Kidney (tissue), 14 donors: ENCODE results near the gene HSBP1L1. TPM values are rescaled to one million over a fixed set of nuclear protein-coding genes. Genes with fewer than 3 reads are reported as not detected.

ENCODE experiments used
- DNase-seq, 5 donors: peaks; one replicate each; pipeline ENCODE4 v3.0.0-alpha.2; 2013 to 2020
- FAIRE-seq: peaks from 2 replicates; lab custom pipeline; 2012; peaks lifted over from hg19 to GRCh38; lab: Jason Lieb, UNC
- H3K27ac ChIP-seq, 2 donors: one replicate each; pipeline ENCODE4 v1.7.0; 2013; ENCODE audit warnings: low read depth in 2 of 2, low read length in 2 of 2, inconsistent platforms in 1 of 2
- H3K27me3 ChIP-seq: one replicate; pipeline ENCODE4 v1.7.1; 2013; ENCODE audit warnings: low read length, inconsistent platforms; ENCODE audit not compliant: control insufficient read depth, insufficient read depth
- H3K36me3 ChIP-seq, 3 donors: one replicate each; pipeline versions ENCODE4 v1.7.0 to v1.7.1; 2013; ENCODE audit warnings: low read length in 3 of 3, control low read depth in 1 of 3, inconsistent platforms in 1 of 3; ENCODE audit not compliant: insufficient read depth in 3 of 3, control insufficient read depth in 2 of 3
- H3K4me1 ChIP-seq, 3 donors: one replicate each; pipeline versions ENCODE4 v1.7.0 to v1.7.1; 2013; ENCODE audit warnings: low read length in 3 of 3, inconsistent platforms in 1 of 3, low read depth in 1 of 3; ENCODE audit not compliant: control insufficient read depth in 2 of 3, insufficient read depth in 2 of 3
- H3K4me3 ChIP-seq, 3 donors: one replicate each; pipeline versions ENCODE4 v1.7.0 to v1.8.1; 2013; ENCODE audit warnings: low read length in 3 of 3, control low read depth in 1 of 3, inconsistent platforms in 1 of 3
- H3K9ac ChIP-seq, 3 donors: one replicate each; pipeline versions ENCODE4 v1.7.0 to v1.7.1; 2013; ENCODE audit warnings: low read length in 3 of 3, control low read depth in 1 of 3, inconsistent platforms in 1 of 3
- H3K9me3 ChIP-seq, 3 donors: one replicate each; pipeline versions ENCODE4 v1.7.0 to v1.7.1; 2013; ENCODE audit warnings: low read length in 3 of 3, control low read depth in 1 of 3, inconsistent platforms in 1 of 3; ENCODE audit not compliant: control insufficient read depth in 2 of 3, insufficient read depth in 1 of 3
- CTCF ChIP-seq: IDR thresholded peaks from 3 replicates; pipeline ENCODE4 v1.5.1; 2012; ENCODE audit warnings: mild to moderate bottlenecking, moderate library complexity, borderline replicate concordance; ENCODE audit not compliant: insufficient read depth; ENCODE audit errors: extremely low read depth
- intact Hi-C: fragments of 100-400 bp; cut with DNase I; formaldehyde crosslinking; loops from one replicate; pipeline ENCODE4 v1.11.1; 2022
- polyA plus RNA-seq: library from polyadenylated mRNA; stranded (reverse); fragments of 350-450 nt; fragmentation: Illumina TruSeq; extraction: RNeasy Lipid Tissue Mini Kit (QIAGEN cat#74804); gene quantifications from one replicate; pipeline ENCODE4 v1.2.3, GENCODE V29; 2014; ENCODE audit warnings: low read depth, low replicate concordance; ENCODE audit not compliant: insufficient read depth
- total RNA-seq: library from RNA; stranded (reverse); fragmentation: NEBNext Ultra II Directional; extraction: Animal tissue kit (Norgen Biotek cat#: 25700); gene quantifications from one replicate; pipeline ENCODE4 v1.2.1, GENCODE V29; 2021
- donor health status: control.
- donor health status: control.
- donor health status: control.
- donor health status: control.
- donor health status: control.
- donor health status: DM: yes; HTN: yes; CAD: no.
- donor health status: Normal renal cell carcinoma (clear cell type).

The HSBP1L1 gene
- total and polyA plus RNA-seq, 2 donors from 2014 or later = 26.0 to 43.6 TPM

- no peak overlapping the region for H3K4me3 ChIP-seq
- H3K9ac ChIP-seq = no peak overlapping the region
- TF ChIP-seq CTCF = no peak
- H3K36me3 ChIP-seq = peaks cover 0 to 9% (median 0%) of the 10 kb centered on the region in 3 donors
- intact Hi-C loops = no loop called here
- FAIRE-seq (no peak), DNase-seq (peak in 1 of 5 donors; percentile 48)
- no peaks in the 10 kb centered on the region for H3K27me3 ChIP-seq
- H3K27ac ChIP-seq = no peak overlapping the region
- no peaks in the 10 kb centered on the region for H3K9me3 ChIP-seq
- peaks cover 0 to 22% (median 18%) of the 10 kb centered on the region in 3 donors for H3K4me1 ChIP-seq
Measured at GRCh38 chr18:79952996-79953559, 11.4 kb upstream of the HSBP1L1 start.

GRCh38 chr18:79953971-79954651 lies 10.3 kb upstream of the HSBP1L1 start:
- Histone ChIP-seq H3K9me3 (no peaks in the 10 kb centered on the region), H3K27me3 (no peaks in the 10 kb centered on the region), H3K4me1 (peaks cover 0 to 12% (median 11%) of the 10 kb centered on the region in 3 donors), H3K36me3 (peaks cover 0 to under 1% (median 0%) of the 10 kb centered on the region in 3 donors), H3K9ac (no peak overlapping the region), H3K27ac (no peak overlapping the region), H3K4me3 (no peak overlapping the region)
- intact Hi-C loops = no loop called here
- peak in 1 of 5 donors; percentile 34 for DNase-seq
- TF ChIP-seq CTCF = no peak
- no peak for FAIRE-seq

GRCh38 chr18:79954791-79955190 lies 9.7 kb upstream of the HSBP1L1 start:
- no peak overlapping the region for H3K9ac ChIP-seq
- no peaks in the 10 kb centered on the region for H3K36me3 ChIP-seq
- H3K4me1 ChIP-seq = peaks cover 0 to 10% (median 5%) of the 10 kb centered on the region in 3 donors
- H3K27me3 ChIP-seq = no peaks in the 10 kb centered on the region
- intact Hi-C loops = no loop called here
- H3K9me3 ChIP-seq = no peaks in the 10 kb centered on the region
- DNase-seq (no peak), FAIRE-seq (no peak)
- no peak overlapping the region for H3K4me3 ChIP-seq
- TF ChIP-seq CTCF = no peak
- H3K27ac ChIP-seq = no peak overlapping the region
